IMR-90 (cell line): ENCODE data around the gene ISLR2.

ENCODE experiments used
- CEBPB ChIP-seq: IDR thresholded peaks from 2 replicates; pipeline ENCODE4 v1.6.1; 2012; ENCODE audit warnings: low read depth, low read length, improper control_type of control experiment
- MAZ ChIP-seq: IDR thresholded peaks from 2 replicates; pipeline ENCODE4 v1.6.1; 2012; ENCODE audit warnings: low read depth, mild to moderate bottlenecking, low read length, improper control_type of control experiment, moderate library complexity, borderline replicate concordance
- TF ChIP-seq, protein P1 (sequence below): fragments of 150-350 bp; IDR thresholded peaks from 2 replicates; pipeline ENCODE4 v1.6.1; 2017; ENCODE audit warnings: mild to moderate bottlenecking, antibody characterized with exemption, low read length, low read depth
- TF ChIP-seq, protein P2 (sequence below): conservative IDR thresholded peaks from 2 replicates; pipeline ENCODE4 v1.5.1; 2012; ENCODE audit warnings: mild to moderate bottlenecking, low read depth, low read length, improper control_type of control experiment

DNA sequence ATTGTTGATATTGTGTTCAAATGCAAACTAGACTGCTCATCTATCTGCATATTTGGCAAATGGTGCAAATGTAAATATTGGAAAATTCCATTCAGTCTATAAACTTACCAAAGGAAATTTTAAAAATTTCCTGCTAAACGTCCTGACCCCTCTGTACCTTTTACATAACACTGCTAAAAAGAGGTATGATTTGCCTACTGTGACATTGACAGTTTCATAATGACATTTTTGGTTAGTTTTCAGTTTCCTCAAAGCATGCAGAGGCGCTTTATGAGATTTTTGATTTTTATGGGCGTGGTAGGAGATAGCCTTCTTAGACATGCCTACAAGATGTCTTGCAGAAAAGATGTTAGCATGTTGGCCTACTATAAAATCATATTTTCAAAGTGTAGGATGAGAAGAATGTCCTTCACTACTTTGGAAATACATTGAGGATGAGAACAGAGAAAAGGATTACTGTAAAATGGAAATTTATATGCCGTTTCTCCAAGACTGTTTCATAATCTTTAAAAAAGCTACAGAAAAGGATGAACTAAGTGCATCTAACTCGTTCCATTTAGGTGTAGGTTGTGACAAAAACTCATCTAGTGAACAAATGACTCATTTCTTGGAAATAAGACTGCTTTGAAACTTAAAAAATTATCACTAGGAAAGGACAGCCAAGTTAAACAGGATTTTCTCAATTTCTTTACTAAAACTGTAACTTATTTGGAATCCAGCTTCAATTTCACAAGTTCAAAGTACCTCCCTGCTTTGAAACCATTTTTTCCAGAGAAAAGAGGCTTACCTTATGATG lies 28.7 kb downstream of the ISLR2 start:
- TF ChIP-seq, protein P1, sequence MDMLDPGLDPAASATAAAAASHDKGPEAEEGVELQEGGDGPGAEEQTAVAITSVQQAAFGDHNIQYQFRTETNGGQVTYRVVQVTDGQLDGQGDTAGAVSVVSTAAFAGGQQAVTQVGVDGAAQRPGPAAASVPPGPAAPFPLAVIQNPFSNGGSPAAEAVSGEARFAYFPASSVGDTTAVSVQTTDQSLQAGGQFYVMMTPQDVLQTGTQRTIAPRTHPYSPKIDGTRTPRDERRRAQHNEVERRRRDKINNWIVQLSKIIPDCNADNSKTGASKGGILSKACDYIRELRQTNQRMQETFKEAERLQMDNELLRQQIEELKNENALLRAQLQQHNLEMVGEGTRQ, result no peak
- TF ChIP-seq, protein P2, sequence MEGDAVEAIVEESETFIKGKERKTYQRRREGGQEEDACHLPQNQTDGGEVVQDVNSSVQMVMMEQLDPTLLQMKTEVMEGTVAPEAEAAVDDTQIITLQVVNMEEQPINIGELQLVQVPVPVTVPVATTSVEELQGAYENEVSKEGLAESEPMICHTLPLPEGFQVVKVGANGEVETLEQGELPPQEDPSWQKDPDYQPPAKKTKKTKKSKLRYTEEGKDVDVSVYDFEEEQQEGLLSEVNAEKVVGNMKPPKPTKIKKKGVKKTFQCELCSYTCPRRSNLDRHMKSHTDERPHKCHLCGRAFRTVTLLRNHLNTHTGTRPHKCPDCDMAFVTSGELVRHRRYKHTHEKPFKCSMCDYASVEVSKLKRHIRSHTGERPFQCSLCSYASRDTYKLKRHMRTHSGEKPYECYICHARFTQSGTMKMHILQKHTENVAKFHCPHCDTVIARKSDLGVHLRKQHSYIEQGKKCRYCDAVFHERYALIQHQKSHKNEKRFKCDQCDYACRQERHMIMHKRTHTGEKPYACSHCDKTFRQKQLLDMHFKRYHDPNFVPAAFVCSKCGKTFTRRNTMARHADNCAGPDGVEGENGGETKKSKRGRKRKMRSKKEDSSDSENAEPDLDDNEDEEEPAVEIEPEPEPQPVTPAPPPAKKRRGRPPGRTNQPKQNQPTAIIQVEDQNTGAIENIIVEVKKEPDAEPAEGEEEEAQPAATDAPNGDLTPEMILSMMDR, result no peak
- TF ChIP-seq MAZ (no peak), CEBPB (no peak)
